ENCODE measurements around the gene NDUFB10.
"Not testable (repeated sequence)": the region's sequence is repeated elsewhere in the genome, so short reads cannot be mapped to it uniquely, and the experiment has no call there.

The NDUFB10 gene

GRCh38 chr16:1924095-1924494, 35.2 kb upstream of the NDUFB10 start:
- no peak for DNase-seq (ENCODE audit: low read depth)

- no peak for DNase-seq (ENCODE audit: low read depth)
These were observed 33.1 kb upstream of the NDUFB10 start for GRCh38 chr16:1926271-1926670.

DNA sequence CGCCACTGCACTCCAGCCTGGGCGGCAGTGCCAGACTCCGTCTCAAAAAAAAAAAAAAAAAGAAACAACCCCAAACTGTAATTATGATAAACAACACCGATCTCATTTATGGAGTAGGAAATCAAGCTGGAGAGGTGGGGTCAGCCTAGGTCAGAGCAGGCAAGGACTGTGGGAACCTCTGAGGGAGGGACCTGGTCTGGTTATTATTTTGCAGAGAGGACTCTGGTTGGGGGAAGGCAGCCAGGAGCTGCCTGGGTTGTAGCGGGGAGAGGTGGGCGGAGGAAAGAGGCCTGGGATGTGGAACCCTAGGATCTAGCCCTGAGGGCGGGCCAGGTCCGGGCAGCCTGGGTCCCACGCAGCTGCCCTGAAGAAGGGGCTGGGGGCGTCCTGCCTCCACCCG, 30.2 kb upstream of the NDUFB10 start:
- DNase-seq (ENCODE audit: low read depth), result no peak

GRCh38 chr16:1929578-1930337, 29.6 kb upstream of the NDUFB10 start:
- DNase-seq (ENCODE audit: low read depth), result peak; percentile 93

- DNase-seq (ENCODE audit: low read depth), result no peak
These were observed 29.0 kb upstream of the NDUFB10 start for GRCh38 chr16:1930338-1930720.

GRCh38 chr16:1932050-1933028, 27.0 kb upstream of the NDUFB10 start:
- DNase-seq (ENCODE audit: low read depth), result no peak

GRCh38 chr16:1933097-1933661, 26.2 kb upstream of the NDUFB10 start:
- no peak for DNase-seq (ENCODE audit: low read depth)

GRCh38 chr16:1936945-1937479, 22.3 kb upstream of the NDUFB10 start:
- DNase-seq (ENCODE audit: low read depth), result no peak

DNA sequence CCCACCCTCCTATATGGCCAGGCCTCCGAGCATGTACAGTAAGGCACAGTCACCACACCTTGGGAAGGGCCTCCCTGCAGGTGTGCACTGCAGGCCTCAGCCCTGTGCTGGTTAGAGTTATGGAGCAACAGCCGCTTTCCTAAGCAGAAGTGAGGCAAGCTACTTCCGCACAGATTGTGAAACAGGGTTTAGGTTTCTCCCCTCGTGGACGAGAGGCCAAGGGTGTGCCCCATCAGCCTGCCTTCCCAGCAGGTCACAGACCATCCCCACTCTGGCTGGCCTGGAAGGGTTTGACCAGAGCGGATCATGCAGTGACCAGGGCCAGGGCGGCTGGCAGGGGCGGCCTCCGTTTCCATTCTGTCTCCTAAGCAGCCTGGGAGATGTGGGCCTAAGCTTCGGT, 21.0 kb upstream of the NDUFB10 start:
- DNase-seq (ENCODE audit: low read depth), result no peak

DNA sequence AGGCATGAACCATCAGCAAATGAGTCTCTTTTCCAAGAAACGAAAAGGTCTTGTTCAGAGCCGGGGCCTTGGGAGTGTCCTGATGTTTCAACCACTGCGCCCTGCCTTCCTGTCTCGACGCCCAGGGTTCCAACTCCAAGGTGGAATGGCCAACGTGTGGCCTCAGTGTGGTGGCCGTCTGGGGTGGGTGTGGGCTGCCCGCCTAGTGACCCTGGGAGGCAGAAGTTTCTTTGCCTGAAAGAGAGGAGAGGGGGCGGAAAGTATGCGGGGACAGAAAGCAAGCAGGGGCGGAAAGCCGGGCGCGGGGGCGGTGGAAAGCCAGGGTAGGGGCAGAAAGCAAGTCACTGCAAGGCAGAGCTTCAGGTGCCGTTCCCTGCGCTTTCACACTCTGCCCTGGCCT, 20.4 kb upstream of the NDUFB10 start:
- DNase-seq (ENCODE audit: low read depth), result no peak

DNA sequence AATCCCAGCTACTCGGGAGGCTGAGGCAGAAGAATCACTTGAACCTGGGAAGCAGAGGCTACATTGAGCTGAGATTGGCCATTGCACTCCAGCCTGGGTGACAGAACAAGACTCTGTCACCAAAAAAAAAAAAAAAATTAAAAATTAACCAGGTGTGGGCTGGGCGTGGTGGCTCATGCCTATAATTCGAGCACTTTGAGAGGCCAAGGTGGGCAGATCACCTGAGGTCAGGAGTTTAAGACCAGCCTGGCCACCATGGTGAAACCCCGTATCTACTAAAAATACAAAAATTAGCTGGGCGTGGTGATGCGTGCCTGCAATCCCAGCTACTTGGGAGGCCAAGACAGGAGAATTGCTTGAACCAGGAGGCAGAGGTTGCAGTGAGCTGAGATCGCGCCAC, 19.5 kb upstream of the NDUFB10 start:
- DNase-seq (ENCODE audit: low read depth), result not testable (repeated sequence)

- DNase-seq (ENCODE audit: low read depth), result no peak
These were observed 18.8 kb upstream of the NDUFB10 start for GRCh38 chr16:1940273-1941161.

DNA sequence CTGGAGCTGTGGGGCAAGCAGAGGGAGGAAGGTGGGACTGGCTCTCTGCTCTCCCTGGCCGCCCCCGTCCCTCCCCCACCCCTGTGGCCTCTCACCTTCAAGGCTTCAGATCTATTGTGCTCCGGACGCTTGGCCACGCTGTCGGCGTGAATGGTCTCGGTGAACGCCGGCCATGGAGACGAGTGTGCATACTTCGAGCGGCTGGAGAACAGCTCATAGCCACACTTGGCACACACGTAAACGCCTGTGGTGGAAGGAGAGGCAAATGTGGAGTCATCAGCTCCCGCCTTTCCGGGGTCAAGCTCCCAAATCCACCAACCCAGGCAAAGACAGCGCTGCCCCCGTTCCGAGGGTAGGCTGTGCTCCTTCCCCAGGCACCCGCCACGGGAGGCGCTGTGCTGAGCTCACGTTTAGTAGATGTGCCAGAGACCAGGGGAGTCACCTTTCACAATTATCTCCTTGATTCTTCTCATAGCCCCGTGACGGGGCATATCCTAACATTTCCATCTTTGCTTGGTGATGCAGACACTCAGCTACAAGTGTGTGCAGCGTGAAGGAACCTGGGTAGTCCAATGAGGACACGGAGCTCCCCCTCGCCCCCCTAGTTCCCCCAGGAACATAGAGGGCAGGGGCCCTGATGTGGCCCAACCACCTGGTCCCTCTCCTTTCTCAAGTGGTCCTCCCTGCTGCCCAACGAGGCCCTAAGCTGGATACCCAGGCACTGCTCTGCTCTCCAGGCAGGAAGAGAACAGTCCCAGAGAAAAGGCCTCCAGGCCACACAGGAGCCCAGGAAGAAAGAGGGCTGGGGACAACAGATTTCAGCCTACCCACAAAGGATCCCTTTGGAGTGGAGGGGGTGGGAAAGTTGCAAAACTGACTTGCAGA, 17.9 kb upstream of the NDUFB10 start:
- DNase-seq (ENCODE audit: low read depth), result no peak

GRCh38 chr16:1942047-1942809, 17.1 kb upstream of the NDUFB10 start:
- no peak for DNase-seq (ENCODE audit: low read depth)

DNA sequence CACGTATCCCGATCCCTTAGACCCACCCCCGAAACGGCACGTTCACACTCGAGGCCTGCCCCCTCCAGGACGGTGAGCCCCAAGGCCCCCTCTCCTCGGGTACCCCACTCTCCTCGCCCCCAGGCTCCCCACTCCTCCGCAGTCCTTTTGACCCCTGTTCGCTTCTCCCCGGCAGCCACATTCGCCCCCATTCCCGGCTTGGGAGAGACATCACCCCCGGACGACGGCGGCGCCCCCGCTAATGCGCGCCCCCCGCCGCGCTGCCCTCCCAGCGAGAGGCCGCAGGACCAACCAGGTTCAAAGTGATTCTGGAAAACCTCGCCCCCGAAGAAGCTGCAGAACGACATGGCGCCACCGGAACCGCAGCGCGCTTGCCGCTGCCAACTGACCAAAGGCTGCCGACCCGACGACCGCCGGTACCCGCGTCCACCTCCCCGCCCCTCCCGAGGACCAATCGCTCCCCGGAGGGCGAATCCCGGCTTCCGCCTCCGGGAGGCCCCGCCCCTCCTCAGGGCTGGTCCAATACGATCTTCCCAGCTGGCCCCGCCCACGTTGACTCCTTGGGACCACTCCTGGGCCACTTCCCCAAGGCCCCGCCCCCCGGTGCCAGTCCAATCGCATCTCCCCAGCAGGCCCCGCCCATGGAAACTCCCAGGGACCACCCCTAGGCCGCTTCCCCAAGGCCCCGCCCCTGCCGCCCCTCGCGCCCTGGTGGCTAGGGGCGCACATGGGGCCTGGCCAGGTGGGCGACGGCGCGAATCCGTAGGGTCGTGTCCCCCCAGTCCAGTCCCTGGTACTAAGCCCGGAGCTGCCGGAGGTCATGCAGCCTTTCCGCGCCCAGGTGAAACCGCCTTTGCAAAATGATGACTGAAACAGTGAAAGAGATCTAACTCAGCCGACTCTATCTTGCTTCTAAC, 16.3 kb upstream of the NDUFB10 start, which contains the start of gene MSRB1:
Gene MSRB1 (minus strand): TSS at position 390 of the 917 bp plus-strand sequence. CDS start 43 bp downstream, at position 347.
- peak; percentile 99 for DNase-seq (ENCODE audit: low read depth)

DNA sequence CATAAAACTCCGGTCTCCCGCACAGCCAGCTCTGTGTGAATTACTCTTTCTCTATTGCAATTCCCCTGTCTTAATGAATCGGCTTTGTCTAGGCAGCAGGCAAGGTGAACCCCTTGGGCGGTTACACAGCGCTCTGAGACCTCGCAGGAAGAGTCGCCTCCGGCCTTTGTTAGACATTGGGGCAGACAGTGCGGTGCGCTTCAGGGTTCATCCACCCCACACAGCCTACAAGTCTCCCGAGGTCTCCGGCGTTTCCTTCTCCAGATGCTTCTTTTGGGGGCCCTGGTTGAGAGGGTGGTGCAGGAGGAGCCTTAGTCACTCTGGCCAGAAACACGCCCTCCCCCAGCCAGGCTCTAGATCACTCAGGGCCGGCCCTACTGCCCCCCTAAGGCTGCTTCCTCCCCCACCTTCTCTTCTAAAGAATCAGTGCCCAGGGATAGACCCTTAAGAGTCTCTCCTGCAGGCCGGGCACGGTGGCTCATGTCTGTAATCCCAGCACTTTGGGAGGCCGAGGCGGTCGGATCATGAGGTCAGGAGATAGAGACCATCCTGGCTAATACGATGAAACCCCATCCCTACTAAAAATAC, 14.6 kb upstream of the NDUFB10 start:
- DNase-seq (ENCODE audit: low read depth), result no peak

- DNase-seq (ENCODE audit: low read depth), result no peak
These were observed 13.6 kb upstream of the NDUFB10 start for GRCh38 chr16:1945559-1946391.
